HG03097 (cell line): Measurements from ENCODE around the gene POGLUT2.

ENCODE experiments used
- ATAC-seq: cut with Tn5 transposase; IDR thresholded peaks from one replicate; pipeline ENCODE4 v1.9.1; 2021; ENCODE audit not compliant: unreplicated experiment, low FRiP score

The POGLUT2 gene

GRCh38 chr13:102798581-102799425, at the start of gene POGLUT2, which contains the start of gene BIVM:
POGLUT2 (minus strand) TSS chr13:102798976; CDS start chr13:102798670, 306 bp downstream.
BIVM (plus strand) TSS chr13:102799119; CDS start chr13:102807268, 8,149 bp downstream.
- ATAC-seq = peak; percentile 88

- no peak for ATAC-seq
Observed at GRCh38 chr13:102847272-102848234, 48.8 kb upstream of the POGLUT2 start.

- peak; percentile 33 for ATAC-seq
Observed at GRCh38 chr13:102846261-102847015, 47.7 kb upstream of the POGLUT2 start.

- ATAC-seq = peak; percentile 88
Observed at GRCh38 chr13:102845630-102846260, 47.0 kb upstream of the POGLUT2 start, which contains the start of gene ERCC5. ERCC5 (plus strand) TSS chr13:102846032; CDS start chr13:102846267, 235 bp downstream.

GRCh38 chr13:102845289-102845629, 46.5 kb upstream of the POGLUT2 start:
- peak; percentile 22 for ATAC-seq

GRCh38 chr13:102839462-102839861, 40.7 kb upstream of the POGLUT2 start:
- no peak for ATAC-seq

- no peak for ATAC-seq
Observed at GRCh38 chr13:102838982-102839381, 40.2 kb upstream of the POGLUT2 start.

GRCh38 chr13:102838273-102838672, 39.5 kb upstream of the POGLUT2 start:
- ATAC-seq = no peak

GRCh38 chr13:102836471-102836870, 37.7 kb upstream of the POGLUT2 start:
- no peak for ATAC-seq

- ATAC-seq = no peak
Observed at GRCh38 chr13:102830646-102831045, 31.9 kb upstream of the POGLUT2 start.

GRCh38 chr13:102825921-102826706, 27.3 kb upstream of the POGLUT2 start:
- no peak for ATAC-seq

- no peak for ATAC-seq
Observed at GRCh38 chr13:102825400-102825799, 26.6 kb upstream of the POGLUT2 start.

GRCh38 chr13:102817907-102818306, 19.1 kb upstream of the POGLUT2 start:
- ATAC-seq = no peak

GRCh38 chr13:102817241-102817640, 18.5 kb upstream of the POGLUT2 start:
- no peak for ATAC-seq

GRCh38 chr13:102816708-102817107, 17.9 kb upstream of the POGLUT2 start:
- no peak for ATAC-seq

- no peak for ATAC-seq
Observed at GRCh38 chr13:102815788-102816187, 17.0 kb upstream of the POGLUT2 start.

- no peak for ATAC-seq
Observed at GRCh38 chr13:102814793-102815192, 16.0 kb upstream of the POGLUT2 start.

GRCh38 chr13:102814025-102814607, 15.3 kb upstream of the POGLUT2 start:
- no peak for ATAC-seq
